A549 (cell line): ENCODE measurements around the gene FAM163B. TPM values are rescaled to one million over a fixed set of nuclear protein-coding genes. Genes with fewer than 3 reads are reported as not detected.

Experiments used
- ATAC-seq, 2 experiments: fragments of 200-7000 bp in 1 of 2; fragments of >200 bp in 1 of 2; cut with Nextera tagmentation in 1 of 2; cut with Tn5 transposase in 1 of 2; 3 replicates each; pipeline versions ENCODE4 v1.8.0 to v1.9.1; 2018 to 2020; ENCODE audit warnings: mild to moderate bottlenecking in 1 of 2, moderate library complexity in 1 of 2
- CTCF ChIA-PET: fragments of 300-600 bp; sonication (Branson Sonifier 250); formaldehyde crosslinking; extraction: SDS; loops from one replicate; lab custom pipeline; 2021; ENCODE audit warnings: antibody characterized with exemption, inconsistent platforms; lab: Yijun Ruan, JAX
- POLR2A ChIA-PET: fragments of 350-600 bp; formaldehyde crosslinking; extraction: SDS; loops from one replicate; lab custom pipeline; 2021; ENCODE audit warnings: antibody characterized with exemption, inconsistent platforms; lab: Yijun Ruan, JAX
- DNase-seq, 2 experiments: peaks; one replicate each; pipeline versions ENCODE4 v3.0.0 to v3.0.0-alpha.2; 2011 to 2016; ENCODE audit warnings: low read depth in 1 of 2, low spot score in 1 of 2
- FAIRE-seq: peaks from 2 replicates; lab custom pipeline; 2011; peaks lifted over from hg19 to GRCh38; lab: Jason Lieb, UNC
- H3K27ac ChIP-seq, 2 experiments: fragments of >200 bp; sonication (Bioruptor Twin); formaldehyde crosslinking; 3 replicates each; pipeline ENCODE4 v1.5.1; 2016 to 2017
- H3K4me1 ChIP-seq: fragments of >200 bp; sonication (Bioruptor Twin); formaldehyde crosslinking; 3 replicates; pipeline ENCODE4 v1.6.1; 2016
- H3K4me2 ChIP-seq: fragments of >200 bp; sonication (Bioruptor Twin); formaldehyde crosslinking; 3 replicates; pipeline ENCODE4 v1.6.1; 2016
- H3K4me3 ChIP-seq: fragments of >200 bp; sonication (Bioruptor Twin); formaldehyde crosslinking; 3 replicates; pipeline ENCODE4 v1.5.1; 2016
- H3K9me3 ChIP-seq: fragments of >200 bp; sonication (Bioruptor Twin); formaldehyde crosslinking; 3 replicates; pipeline ENCODE4 v1.6.1; 2016
- CBX2 ChIP-seq: fragments of 200-600 bp; sonication (generic); IDR thresholded peaks from 2 replicates; pipeline ENCODE4 v1.6.1; 2016; ENCODE audit warnings: low read depth, mild to moderate bottlenecking, borderline replicate concordance
- CEBPB ChIP-seq, 2 experiments: fragments of >200 bp in 1 of 2; sonication (Bioruptor Twin) in 1 of 2; formaldehyde crosslinking in 1 of 2; IDR thresholded peaks; 2 replicates each; pipeline ENCODE4 v1.6.1; 2012 to 2016
- CHD4 ChIP-seq: fragments of 200-600 bp; sonication (generic); IDR thresholded peaks from 2 replicates; pipeline ENCODE4 v1.6.1; 2016; ENCODE audit warnings: antibody characterized with exemption, mild to moderate bottlenecking, borderline replicate concordance
- ESRRA ChIP-seq: fragments of 150-350 bp; IDR thresholded peaks from 2 replicates; pipeline ENCODE4 v1.6.1; 2014; ENCODE audit warnings: mild to moderate bottlenecking, low read length, borderline replicate concordance
- FOSL2 ChIP-seq, 2 experiments: fragments of 450-650 bp in 1 of 2; fragments of >200 bp in 1 of 2; sonication (Bioruptor Twin) in 1 of 2; formaldehyde crosslinking; IDR thresholded peaks; 2 replicates each; pipeline versions ENCODE4 v1.5.0 to v1.6.1; 2016 to 2020; ENCODE audit warnings: mild to moderate bottlenecking in 1 of 2, moderate library complexity in 1 of 2
- HEYL ChIP-seq: fragments of 250-450 bp; sonication (Bioruptor Pico); IDR thresholded peaks from 2 replicates; pipeline ENCODE4 v1.8.0; 2021; ENCODE audit warnings: mild to moderate bottlenecking, moderate library complexity
- JUN ChIP-seq, 2 experiments: fragments of >200 bp; sonication (Bioruptor Twin); formaldehyde crosslinking; IDR thresholded peaks; 2 replicates in 1 of 2; 3 replicates in 1 of 2; pipeline ENCODE4 v1.6.1; 2016 to 2017
- JUNB ChIP-seq: fragments of >200 bp; sonication (Bioruptor Twin); formaldehyde crosslinking; IDR thresholded peaks from 2 replicates; pipeline ENCODE4 v1.6.1; 2016
- MAFK ChIP-seq: fragments of 450-650 bp; IDR thresholded peaks from 2 replicates; pipeline ENCODE4 v1.6.1; 2014; ENCODE audit not compliant: partially characterized antibody
- NFE2L2 ChIP-seq: fragments of 150-350 bp; conservative IDR thresholded peaks from 2 replicates; pipeline ENCODE4 v1.6.1; 2014; ENCODE audit warnings: low read length
- PHF8 ChIP-seq: fragments of 200-600 bp; sonication (generic); IDR thresholded peaks from 2 replicates; pipeline ENCODE4 v1.6.1; 2016; ENCODE audit warnings: low read depth, mild to moderate bottlenecking, antibody characterized with exemption, moderate library complexity, borderline replicate concordance
- POLR2A ChIP-seq: IDR thresholded peaks from 2 replicates; pipeline ENCODE4 v1.6.1; 2012; ENCODE audit warnings: mild to moderate bottlenecking, low read length
- POLR2AphosphoS2 ChIP-seq: conservative IDR thresholded peaks from 2 replicates; pipeline ENCODE4 v1.6.1; 2012; ENCODE audit warnings: low read length, improper control_type of control experiment, inconsistent platforms
- RAD21 ChIP-seq, 2 experiments: fragments of >200 bp in 1 of 2; sonication (Bioruptor Twin) in 1 of 2; formaldehyde crosslinking in 1 of 2; IDR thresholded peaks in 1 of 2; conservative IDR thresholded peaks in 1 of 2; 2 replicates in 1 of 2; 3 replicates in 1 of 2; pipeline ENCODE4 v1.6.1; 2012 to 2018; ENCODE audit warnings: inconsistent platforms in 1 of 2
- RARB ChIP-seq: fragments of 250-450 bp; sonication (Bioruptor Pico); IDR thresholded peaks from 2 replicates; pipeline ENCODE4 v1.8.0; 2021; ENCODE audit warnings: mild to moderate bottlenecking, moderate library complexity
- SMC3 ChIP-seq: fragments of >200 bp; sonication (Bioruptor Twin); formaldehyde crosslinking; IDR thresholded peaks from 3 replicates; pipeline ENCODE4 v1.6.1; 2018; ENCODE audit warnings: inconsistent platforms
- TFCP2L1 ChIP-seq: fragments of 250-450 bp; sonication (Bioruptor Pico); IDR thresholded peaks from 2 replicates; pipeline ENCODE4 v1.5.0; 2021; ENCODE audit warnings: mild to moderate bottlenecking
- ZC3H11A ChIP-seq: fragments of 450-650 bp; IDR thresholded peaks from 2 replicates; pipeline ENCODE4 v1.6.1; 2014; ENCODE audit warnings: antibody characterized with exemption, mild to moderate bottlenecking
- WGBS: methylation state at CpG from one replicate; pipeline ENCODE4 v1.1.6; 2017; ENCODE audit errors: missing lambda C conversion rate; 5-methylcytosine and 5-hydroxymethylcytosine counted together
- polyA plus RNA-seq, 4 experiments: library from polyadenylated mRNA; depleted of rRNA in 3 of 4; stranded (reverse); fragments of >200 nt; fragmentation: RNase III in 1 of 4; extraction: RNeasy Plus Mini Kit Qiagen cat#74134 plus additional on column Dnase treatment in 1 of 4; gene quantifications; 2 replicates in 3 of 4; 3 replicates in 1 of 4; pipeline ENCODE4 v1.2.3, GENCODE V29; 2011 to 2017
- TF ChIP-seq, protein P1 (sequence below): fragments of 450-650 bp; IDR thresholded peaks from 2 replicates; pipeline ENCODE4 v1.6.1; 2014; ENCODE audit warnings: antibody characterized with exemption
- TF ChIP-seq, protein P2 (sequence below): fragments of 250-450 bp; sonication (Bioruptor Pico); IDR thresholded peaks from 2 replicates; pipeline ENCODE4 v1.5.0; 2020; ENCODE audit warnings: low read depth, mild to moderate bottlenecking, moderate library complexity
- TF ChIP-seq, protein P3 (sequence below): IDR thresholded peaks from 2 replicates; pipeline ENCODE4 v1.6.1; 2012; ENCODE audit warnings: low read depth, borderline replicate concordance
- TF ChIP-seq, protein P4 (sequence below): fragments of >200 bp; sonication (Bioruptor Twin); formaldehyde crosslinking; IDR thresholded peaks from 2 replicates; pipeline ENCODE4 v1.6.1; 2016
- TF ChIP-seq, protein P5 (sequence below): fragments of >200 bp; sonication (Bioruptor Twin); formaldehyde crosslinking; IDR thresholded peaks from 3 replicates; pipeline ENCODE4 v1.6.1; 2016

Gene FAM163B
- polyA plus RNA-seq, 2 of the 4 experiments (the other 2 are of a cell fraction) = not detected

DNA sequence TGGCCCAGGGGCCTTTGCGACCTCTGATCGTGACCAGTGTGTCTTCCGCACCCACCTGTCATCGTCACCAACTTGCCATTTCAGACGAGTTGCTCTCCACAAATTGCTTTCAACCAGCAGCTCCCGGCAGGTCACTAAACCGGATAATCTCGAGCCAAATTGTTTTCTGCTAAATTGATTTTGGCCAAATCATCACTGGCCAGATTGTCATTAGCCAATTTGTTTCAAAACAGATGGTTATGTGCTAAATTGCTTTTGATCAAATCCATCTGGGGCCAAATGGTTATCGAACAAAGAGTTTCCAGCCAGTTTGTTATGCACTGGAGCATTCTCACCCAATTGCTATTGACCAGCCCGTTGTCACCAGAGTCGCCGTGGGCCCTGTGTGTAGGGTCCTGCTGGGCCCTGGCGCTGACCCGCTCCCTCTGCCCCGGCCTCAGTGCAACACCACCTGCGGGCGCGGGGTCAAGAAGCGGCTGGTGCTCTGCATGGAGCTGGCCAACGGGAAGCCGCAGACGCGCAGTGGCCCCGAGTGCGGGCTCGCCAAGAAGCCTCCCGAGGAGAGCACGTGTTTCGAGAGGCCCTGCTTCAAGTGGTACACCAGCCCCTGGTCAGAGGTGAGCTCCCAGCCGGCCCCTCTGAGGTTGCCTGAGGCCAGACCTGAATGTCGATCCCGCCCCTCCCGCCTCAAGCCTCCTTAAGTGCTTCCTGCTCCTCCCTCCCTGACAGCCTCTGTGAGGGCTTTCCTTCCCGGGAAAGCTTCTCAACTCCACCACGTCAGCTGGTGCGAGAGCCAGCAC, 39.1 kb downstream of the FAM163B start:
- ChIA-PET CTCF (no interaction called here), POLR2A (no interaction called here)
- ATAC-seq = no peak
- H3K27ac ChIP-seq = no peak overlapping the region
- no peak for TF ChIP-seq RAD21 (conservative IDR thresholded peaks at IDR 0.05 in 1 of 2, IDR thresholded peaks at IDR 0.05 in 1 of 2)
- TF ChIP-seq POLR2A = no peak
- TF ChIP-seq, protein P1, sequence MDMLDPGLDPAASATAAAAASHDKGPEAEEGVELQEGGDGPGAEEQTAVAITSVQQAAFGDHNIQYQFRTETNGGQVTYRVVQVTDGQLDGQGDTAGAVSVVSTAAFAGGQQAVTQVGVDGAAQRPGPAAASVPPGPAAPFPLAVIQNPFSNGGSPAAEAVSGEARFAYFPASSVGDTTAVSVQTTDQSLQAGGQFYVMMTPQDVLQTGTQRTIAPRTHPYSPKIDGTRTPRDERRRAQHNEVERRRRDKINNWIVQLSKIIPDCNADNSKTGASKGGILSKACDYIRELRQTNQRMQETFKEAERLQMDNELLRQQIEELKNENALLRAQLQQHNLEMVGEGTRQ = no peak
- no peak for TF ChIP-seq JUNB
- TF ChIP-seq HEYL = no peak
- TF ChIP-seq, protein P2, sequence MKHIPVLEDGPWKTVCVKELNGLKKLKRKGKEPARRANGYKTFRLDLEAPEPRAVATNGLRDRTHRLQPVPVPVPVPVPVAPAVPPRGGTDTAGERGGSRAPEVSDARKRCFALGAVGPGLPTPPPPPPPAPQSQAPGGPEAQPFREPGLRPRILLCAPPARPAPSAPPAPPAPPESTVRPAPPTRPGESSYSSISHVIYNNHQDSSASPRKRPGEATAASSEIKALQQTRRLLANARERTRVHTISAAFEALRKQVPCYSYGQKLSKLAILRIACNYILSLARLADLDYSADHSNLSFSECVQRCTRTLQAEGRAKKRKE (CRISPR knock-in tag) = no peak
- TF ChIP-seq CHD4 = no peak
- TF ChIP-seq MAFK = no peak
- TF ChIP-seq, protein P3, sequence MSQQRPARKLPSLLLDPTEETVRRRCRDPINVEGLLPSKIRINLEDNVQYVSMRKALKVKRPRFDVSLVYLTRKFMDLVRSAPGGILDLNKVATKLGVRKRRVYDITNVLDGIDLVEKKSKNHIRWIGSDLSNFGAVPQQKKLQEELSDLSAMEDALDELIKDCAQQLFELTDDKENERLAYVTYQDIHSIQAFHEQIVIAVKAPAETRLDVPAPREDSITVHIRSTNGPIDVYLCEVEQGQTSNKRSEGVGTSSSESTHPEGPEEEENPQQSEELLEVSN = no peak
- TF ChIP-seq TFCP2L1 (CRISPR knock-in tag) = no peak
- TF ChIP-seq, protein P4, sequence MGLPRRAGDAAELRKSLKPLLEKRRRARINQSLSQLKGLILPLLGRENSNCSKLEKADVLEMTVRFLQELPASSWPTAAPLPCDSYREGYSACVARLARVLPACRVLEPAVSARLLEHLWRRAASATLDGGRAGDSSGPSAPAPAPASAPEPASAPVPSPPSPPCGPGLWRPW = no peak
- no peak for TF ChIP-seq SMC3
- no peak for TF ChIP-seq PHF8
- TF ChIP-seq CEBPB (IDR thresholded peaks at IDR 0.05) = no peak
- TF ChIP-seq, protein P5, sequence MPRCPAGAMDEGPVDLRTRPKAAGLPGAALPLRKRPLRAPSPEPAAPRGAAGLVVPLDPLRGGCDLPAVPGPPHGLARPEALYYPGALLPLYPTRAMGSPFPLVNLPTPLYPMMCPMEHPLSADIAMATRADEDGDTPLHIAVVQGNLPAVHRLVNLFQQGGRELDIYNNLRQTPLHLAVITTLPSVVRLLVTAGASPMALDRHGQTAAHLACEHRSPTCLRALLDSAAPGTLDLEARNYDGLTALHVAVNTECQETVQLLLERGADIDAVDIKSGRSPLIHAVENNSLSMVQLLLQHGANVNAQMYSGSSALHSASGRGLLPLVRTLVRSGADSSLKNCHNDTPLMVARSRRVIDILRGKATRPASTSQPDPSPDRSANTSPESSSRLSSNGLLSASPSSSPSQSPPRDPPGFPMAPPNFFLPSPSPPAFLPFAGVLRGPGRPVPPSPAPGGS = no peak
- TF ChIP-seq, all 56 proteins: peak for 0
- Histone ChIP-seq H3K9me3 (no peaks in the 10 kb centered on the region), H3K4me1 (no peaks in the 10 kb centered on the region), H3K4me2 (no peak overlapping the region), H3K4me3 (no peak overlapping the region)
- whole genome bisulfite sequencing = 69% methylated on average over 34 of the region's 36 CpGs
- DNase-seq (no peak), FAIRE-seq (no peak)

DNA sequence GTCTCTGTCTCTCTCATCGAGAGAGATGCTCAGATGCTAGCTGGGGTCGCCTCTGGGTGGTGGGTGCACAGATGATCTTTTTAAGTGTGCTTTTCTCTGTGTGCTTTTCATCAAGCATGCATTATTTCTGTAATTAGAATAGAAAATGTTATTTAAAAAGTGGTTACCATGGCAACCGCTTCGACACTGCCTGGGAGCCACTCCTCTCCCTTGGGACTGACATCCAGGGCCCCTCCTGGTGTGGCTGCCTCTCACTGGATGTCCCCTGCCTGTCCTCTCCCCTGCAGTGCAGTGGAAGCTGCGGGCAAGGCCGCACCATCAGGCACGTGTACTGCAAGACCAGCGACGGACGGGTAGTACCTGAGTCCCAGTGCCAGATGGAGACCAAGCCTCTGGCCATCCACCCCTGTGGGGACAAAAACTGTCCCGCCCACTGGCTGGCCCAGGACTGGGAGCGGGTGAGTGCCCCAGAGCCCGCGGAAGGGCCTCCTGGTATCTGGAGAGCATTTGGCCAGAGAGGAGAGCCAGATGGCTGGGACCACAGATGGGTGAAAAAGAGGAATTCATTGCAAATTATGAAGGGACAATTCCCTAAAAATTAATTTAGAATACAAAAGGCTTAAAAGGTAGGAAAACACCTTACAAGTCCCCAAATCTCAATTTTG, 39.9 kb downstream of the FAM163B start:
- Histone ChIP-seq H3K4me1 (no peaks in the 10 kb centered on the region), H3K27ac (no peak overlapping the region), H3K4me2 (no peak overlapping the region), H3K4me3 (no peak overlapping the region), H3K9me3 (no peaks in the 10 kb centered on the region)
- POLR2A ChIA-PET = no interaction called here
- DNase-seq (no peak), ATAC-seq (no peak), FAIRE-seq (no peak)
- 49% methylated on average over 12 of the region's 14 CpGs for WGBS
- TF ChIP-seq RARB (no peak), CBX2 (no peak), FOSL2 (IDR thresholded peaks at IDR 0.05) (no peak), FOSL2 (CRISPR knock-in tag; IDR thresholded peaks at IDR 0.05) (no peak), JUNB (no peak), ESRRA (no peak), JUN (IDR thresholded peaks at IDR 0.05) (no peak), TFCP2L1 (CRISPR knock-in tag) (no peak), POLR2A (no peak), CEBPB (IDR thresholded peaks at IDR 0.05) (no peak), ZC3H11A (no peak), POLR2AphosphoS2 (no peak), PHF8 (no peak), NFE2L2 (no peak)
- TF ChIP-seq, protein P5 = no peak
- TF ChIP-seq, protein P1 = no peak
- CTCF ChIA-PET = interaction anchor here (1.1 kb wide), 1 partner anchor 13 kb away, joined by 3 read pairs; no protein-coding TSS in a partner anchor
